ENCODE data around the gene ZNF182.
"Not testable (repeated sequence)": the region's sequence is repeated elsewhere in the genome, so short reads cannot be mapped to it uniquely, and the experiment has no call there.

ZNF182 gene

GRCh38 chrX:48003758-48004457 is at the start of gene ZNF182:
ZNF182 (minus strand) TSS chrX:48003989; CDS start chrX:48002609, 1,380 bp downstream.
- DNase-seq = peak; percentile 8 to 89 (median 76)

DNA sequence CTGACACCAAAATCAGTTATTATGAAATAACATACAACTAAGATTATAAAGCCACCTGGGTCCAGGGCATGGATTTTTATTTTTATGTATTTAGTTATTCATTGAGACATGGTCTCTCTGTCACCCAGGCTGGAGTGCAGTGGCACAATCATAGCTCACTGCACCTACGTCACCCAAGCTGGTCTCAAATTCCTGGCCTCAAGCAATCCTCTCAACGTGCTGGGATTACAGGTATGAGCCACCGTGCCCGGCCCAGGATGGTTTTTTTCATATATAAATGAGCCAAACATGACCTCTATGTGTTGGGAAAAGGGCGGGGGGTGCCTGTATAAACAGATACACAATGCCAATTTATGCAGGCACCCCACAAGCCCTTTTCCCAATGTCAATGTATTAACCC is 43.1 kb upstream of the ZNF182 start:
- DNase-seq = no peak

GRCh38 chrX:48045410-48046311 is 41.9 kb upstream of the ZNF182 start:
- no peak for DNase-seq

GRCh38 chrX:48043056-48043455 is 39.3 kb upstream of the ZNF182 start:
- DNase-seq = no peak

- DNase-seq = no peak
Observed at GRCh38 chrX:48035891-48036290, 32.1 kb upstream of the ZNF182 start.

DNA sequence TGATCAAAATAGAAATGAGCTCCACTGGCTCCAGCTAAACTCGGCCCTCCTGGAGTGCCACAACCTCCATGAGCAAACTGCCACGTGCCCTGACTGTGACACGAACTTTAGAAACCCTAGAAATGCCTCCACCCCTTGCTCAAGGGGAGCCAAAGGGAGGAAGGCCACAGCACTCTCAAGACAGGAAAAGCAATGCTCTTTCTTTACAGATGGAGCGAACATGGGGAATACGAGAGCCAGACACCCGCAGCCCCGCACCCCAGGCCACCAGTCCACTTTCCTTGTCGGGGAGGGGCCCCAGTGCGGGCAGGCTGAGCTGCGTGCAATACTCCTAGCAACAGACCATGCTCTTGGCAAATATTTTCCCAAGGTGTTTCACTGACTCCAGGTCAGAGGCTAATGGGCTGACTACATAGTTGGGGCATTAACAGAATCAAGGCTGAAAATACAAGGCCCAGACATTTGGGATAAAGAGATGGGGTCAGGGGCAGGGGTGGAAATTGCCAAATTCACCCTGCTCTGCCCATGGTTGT is 26.9 kb upstream of the ZNF182 start:
- not testable (repeated sequence) for DNase-seq

DNA sequence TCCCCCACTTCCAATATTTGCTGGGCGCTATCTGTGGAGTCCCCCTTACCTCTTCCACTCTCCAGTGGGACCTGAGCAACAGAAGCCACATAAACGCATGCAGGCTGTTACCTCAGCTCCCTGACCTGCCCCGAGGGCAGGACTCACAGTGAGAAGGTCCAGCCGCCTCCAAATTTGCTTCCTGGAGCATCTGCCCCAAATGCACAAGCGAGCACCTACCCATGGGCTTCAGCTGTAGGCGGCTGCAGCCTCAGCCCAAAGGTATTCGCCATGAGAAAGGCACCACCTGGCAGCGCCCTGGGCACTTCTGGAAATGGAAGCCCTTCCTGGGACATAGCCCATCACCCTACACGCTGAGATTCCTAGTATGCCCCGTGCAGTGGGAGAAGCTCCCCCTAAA is 26.4 kb upstream of the ZNF182 start:
- DNase-seq = no peak

- DNase-seq = no peak
Observed at GRCh38 chrX:48028091-48028490, 24.3 kb upstream of the ZNF182 start.

DNA sequence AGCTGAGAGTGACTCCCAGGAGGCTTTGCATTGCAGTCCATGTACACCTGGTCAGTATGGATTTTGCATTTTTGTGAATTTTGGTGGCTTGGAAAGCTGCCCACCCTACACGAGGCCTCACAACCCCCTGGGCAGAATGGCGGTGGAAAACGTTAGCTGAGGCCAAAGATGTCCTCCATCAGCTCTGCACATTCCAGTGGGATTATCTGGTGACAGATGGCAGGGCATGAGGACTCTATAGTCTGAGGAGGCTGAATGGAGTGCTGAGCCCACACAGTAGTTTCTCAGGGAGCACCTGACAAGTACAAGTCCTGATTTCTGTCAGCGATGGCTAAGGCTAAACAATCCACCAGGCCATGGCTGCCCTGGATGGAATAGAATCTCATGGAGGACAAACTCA is 23.8 kb upstream of the ZNF182 start:
- not testable (repeated sequence) for DNase-seq

GRCh38 chrX:48025561-48025960 is 21.8 kb upstream of the ZNF182 start:
- peak in 34 of 58 donors; percentile 0 to 34 (median 8) for DNase-seq

DNA sequence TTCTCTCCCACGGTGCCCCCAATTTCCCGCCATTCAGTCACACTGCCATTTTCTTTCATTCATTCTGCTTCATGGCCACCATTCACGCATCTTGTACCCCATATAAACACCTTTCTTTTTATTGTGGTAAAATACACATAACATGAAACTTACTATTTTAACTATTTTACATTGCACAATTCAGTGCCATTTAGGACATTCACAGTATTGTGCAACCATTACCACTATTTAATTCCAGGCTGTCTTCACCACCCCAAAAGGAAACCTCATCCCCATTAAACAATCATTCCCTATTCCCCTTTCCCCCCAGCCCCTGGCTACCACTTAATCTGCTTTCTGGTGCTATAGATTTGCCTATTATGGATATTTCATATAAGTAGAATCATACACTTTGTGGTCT is 18.9 kb upstream of the ZNF182 start:
- no peak for DNase-seq

DNA sequence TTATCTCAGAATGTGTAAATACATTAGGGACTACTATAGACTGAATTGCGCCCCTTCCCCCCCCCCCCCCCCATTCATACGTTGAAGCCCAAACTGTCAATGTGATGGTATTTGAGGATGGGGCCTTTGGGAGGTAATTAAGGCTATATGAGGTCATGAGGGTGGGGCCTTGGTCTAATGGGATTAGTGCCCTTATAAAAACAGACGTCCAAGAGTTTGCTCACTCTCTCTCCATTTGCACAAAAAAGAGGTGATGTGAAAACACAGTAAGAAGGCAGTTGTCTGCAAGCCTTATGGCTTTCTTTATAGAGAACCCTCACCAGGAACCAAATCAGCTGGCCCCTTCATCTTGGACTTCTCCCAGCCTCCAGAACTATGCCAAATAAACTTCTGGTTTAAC is 18.3 kb upstream of the ZNF182 start:
- no peak for DNase-seq

GRCh38 chrX:48021026-48021900 is 17.5 kb upstream of the ZNF182 start:
- peak in 56 of 58 donors; percentile 7 to 85 (median 58) for DNase-seq

DNA sequence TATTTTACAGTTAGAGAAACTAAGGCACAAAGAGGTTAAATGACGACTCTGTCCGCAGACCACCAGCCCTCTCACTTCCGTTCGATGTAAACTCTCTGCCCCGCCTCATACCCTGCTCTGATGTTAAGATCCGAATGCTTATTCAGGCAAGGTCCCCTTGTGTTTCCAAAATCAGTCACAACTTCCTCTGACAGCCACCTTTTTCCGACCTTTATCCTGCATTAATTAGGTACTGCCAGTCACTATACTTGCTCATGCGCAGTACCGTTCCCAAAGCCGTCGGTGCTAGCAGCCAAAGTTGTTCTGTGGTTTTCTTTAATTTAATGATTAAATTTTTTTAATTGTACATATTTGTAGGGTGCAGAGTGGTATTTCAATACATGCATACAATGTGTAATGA is 16.7 kb upstream of the ZNF182 start:
- not testable (repeated sequence) for DNase-seq

DNA sequence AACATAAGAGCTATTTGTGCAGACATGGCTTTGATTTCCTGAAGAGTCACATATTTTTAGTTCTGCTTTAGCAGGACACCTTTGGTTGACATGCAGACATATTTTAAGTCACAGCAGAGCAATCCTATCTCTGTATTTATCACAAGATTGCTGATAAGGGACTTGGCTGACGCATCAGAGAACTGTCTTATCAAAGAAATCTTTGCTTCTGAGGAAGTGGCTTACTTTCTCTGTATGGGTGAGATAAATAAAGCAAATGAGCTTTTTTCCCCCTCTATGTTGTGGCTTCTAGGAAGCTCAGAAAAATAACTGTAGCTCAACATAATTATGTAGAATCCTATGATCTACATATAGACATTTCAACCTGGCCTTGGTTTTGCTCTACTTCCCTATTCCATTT is 16.1 kb upstream of the ZNF182 start:
- not testable (repeated sequence) for DNase-seq

- DNase-seq = not testable (repeated sequence)
Observed at GRCh38 chrX:48016583-48017310, 13.0 kb upstream of the ZNF182 start.

- DNase-seq = not testable (repeated sequence)
Observed at GRCh38 chrX:48009445-48009960, 5.7 kb upstream of the ZNF182 start.

DNA sequence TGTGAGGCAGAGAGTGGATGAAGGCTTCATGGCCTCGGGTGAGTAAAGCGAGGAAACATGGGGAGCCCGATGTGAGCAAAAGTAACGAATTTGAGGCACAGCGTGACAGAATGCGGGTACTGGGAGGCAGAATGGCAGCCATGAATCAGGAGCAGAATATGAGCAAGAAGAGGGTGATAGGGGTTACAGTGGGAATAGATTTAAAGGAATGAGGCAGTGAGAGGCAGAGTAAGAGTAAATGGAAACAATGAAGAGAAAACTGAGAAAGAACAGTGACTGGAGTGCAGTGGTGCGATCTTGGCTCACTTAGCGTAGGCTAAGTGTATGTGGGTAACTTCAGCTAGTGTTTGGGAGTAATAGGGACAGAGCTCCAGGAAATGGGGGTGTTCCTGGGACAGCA is 2.9 kb upstream of the ZNF182 start, which contains the start of gene SPACA5:
Gene SPACA5 (plus strand): TSS at position 301 of the 400 bp plus-strand sequence. CDS start 815 bp downstream, outside the sequence.
- DNase-seq = not testable (repeated sequence)

GRCh38 chrX:48003367-48003757 is 427 bp downstream of the ZNF182 start:
- DNase-seq = peak in 3 of 58 donors; percentile 0 to 8 (median 6)

DNA sequence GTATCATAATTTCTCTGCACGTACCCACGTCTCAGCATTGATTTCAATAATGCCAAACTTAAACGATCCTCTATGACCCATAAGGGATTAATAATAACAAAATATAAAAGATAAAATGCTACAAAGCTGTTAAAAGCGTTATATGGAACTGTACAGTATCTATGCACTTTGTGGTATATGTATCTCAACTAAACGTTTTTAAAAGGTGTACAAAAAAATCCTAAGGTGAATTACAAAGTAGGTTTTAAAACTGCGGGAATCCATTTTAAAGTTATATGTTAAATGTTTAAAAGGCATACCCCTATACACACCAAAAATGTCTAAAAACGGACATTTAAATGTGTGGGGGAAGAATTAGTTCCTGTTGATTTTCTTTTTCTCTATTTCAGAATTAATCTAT is 860 bp downstream of the ZNF182 start:
- no peak for DNase-seq
